ENCODE data around the gene TBC1D4. TPM values are rescaled to one million over a fixed set of nuclear protein-coding genes. Genes with fewer than 3 reads are reported as not detected.

Gene TBC1D4
- total RNA-seq, 1 experiment from 2014 or later: 5.5 TPM

DNA sequence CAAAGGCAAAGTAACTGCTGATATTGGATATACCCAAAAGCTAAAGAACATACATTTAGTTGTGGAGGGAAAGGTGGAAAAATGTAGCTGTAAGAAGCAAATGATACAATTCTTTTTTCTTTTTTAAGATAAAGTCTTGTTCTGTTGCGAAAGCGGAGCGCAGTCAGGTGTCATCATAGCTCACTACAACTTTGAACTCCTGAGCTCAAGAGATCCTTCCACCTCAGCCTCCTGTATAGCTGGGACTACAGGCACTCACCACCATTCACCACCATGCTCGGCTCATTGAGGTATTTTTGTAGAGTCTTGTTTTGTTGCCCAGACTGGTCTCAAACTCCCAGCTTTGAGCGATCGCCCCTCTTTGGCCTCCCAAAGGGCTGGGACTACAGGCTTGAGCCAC, 38.0 kb downstream of the TBC1D4 start:
- DNase-seq (ENCODE audit: low read depth, low spot score) (no peak), ATAC-seq (no peak)
- POLR2A ChIA-PET: no interaction called here
- no peak for TF ChIP-seq SIN3A (IDR thresholded peaks at IDR 0.05; ENCODE audit: borderline replicate concordance, insufficient read depth, low read depth, low read length)
- TF ChIP-seq, protein P1, sequence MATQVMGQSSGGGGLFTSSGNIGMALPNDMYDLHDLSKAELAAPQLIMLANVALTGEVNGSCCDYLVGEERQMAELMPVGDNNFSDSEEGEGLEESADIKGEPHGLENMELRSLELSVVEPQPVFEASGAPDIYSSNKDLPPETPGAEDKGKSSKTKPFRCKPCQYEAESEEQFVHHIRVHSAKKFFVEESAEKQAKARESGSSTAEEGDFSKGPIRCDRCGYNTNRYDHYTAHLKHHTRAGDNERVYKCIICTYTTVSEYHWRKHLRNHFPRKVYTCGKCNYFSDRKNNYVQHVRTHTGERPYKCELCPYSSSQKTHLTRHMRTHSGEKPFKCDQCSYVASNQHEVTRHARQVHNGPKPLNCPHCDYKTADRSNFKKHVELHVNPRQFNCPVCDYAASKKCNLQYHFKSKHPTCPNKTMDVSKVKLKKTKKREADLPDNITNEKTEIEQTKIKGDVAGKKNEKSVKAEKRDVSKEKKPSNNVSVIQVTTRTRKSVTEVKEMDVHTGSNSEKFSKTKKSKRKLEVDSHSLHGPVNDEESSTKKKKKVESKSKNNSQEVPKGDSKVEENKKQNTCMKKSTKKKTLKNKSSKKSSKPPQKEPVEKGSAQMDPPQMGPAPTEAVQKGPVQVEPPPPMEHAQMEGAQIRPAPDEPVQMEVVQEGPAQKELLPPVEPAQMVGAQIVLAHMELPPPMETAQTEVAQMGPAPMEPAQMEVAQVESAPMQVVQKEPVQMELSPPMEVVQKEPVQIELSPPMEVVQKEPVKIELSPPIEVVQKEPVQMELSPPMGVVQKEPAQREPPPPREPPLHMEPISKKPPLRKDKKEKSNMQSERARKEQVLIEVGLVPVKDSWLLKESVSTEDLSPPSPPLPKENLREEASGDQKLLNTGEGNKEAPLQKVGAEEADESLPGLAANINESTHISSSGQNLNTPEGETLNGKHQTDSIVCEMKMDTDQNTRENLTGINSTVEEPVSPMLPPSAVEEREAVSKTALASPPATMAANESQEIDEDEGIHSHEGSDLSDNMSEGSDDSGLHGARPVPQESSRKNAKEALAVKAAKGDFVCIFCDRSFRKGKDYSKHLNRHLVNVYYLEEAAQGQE (IDR thresholded peaks at IDR 0.05; ENCODE audit: insufficient read depth in 1 of 2, low read depth in 2 of 2, low read length in 1 of 2): no peak
- H3K4me1 ChIP-seq (ENCODE audit: control insufficient read depth, insufficient read depth, low read length): no peaks in the 10 kb centered on the region; the same call in 1 of the 2 replicates
- no peak overlapping the region for H3K4me3 ChIP-seq (ENCODE audit: low read depth in 2 of 2, low read length in 2 of 2)
- BruUV-seq (replicated peaks): no TSS peak
- H3K36me3 ChIP-seq (ENCODE audit: control insufficient read depth, insufficient read depth, low read length): no peaks in the 10 kb centered on the region
- intact Hi-C loops (cut with micrococcal nuclease; ENCODE audit: unreplicated experiment) (no loop called here), in situ Hi-C loops (cut with HindIII; ENCODE audit: low pct_unique_long_range_greater_than_20kb, low sequenced_read_pairs) (no loop called here)
- CTCF ChIA-PET: no interaction called here
- no peaks in the 10 kb centered on the region for H3K9me3 ChIP-seq (ENCODE audit: control insufficient read depth, insufficient read depth, low read depth, low read length)
- H3K27me3 ChIP-seq (ENCODE audit: control insufficient read depth, insufficient read depth, low read length): no peaks in the 10 kb centered on the region
- H3K27ac ChIP-seq (ENCODE audit: low read length): no peak overlapping the region

DNA sequence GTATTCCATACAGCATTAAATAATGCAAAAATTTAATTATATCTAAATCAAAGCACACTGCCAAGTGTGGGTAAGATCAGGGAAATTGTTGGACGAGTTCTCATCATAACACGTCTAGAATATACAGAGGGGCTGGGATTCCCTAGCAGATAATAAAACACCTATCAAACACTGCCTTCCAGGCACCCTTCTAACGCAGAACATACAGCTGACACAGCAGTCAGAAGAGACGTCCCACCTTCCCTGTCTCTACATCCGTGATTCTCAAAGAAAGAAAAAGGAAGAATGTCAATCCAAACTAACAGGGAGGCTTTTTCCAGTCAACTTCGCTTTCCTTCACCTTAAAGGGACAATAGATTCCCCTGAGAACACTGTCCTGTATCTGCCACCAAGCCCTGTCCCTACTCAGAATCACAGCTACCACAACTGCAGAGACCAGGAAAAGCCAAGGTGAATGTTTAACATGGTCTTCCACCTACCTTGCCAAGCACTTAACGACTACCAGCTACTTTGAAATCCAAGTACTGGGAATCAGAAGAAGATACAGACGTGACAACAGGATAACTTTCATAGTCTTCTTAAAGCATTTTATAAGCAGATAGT, 38.5 kb downstream of the TBC1D4 start:
- Histone ChIP-seq H3K27me3 (ENCODE audit: control insufficient read depth, insufficient read depth, low read length) (no peaks in the 10 kb centered on the region), H3K36me3 (ENCODE audit: control insufficient read depth, insufficient read depth, low read length) (no peaks in the 10 kb centered on the region), H3K4me3 (ENCODE audit: low read depth in 2 of 2, low read length in 2 of 2) (no peak overlapping the region), H3K4me1 (ENCODE audit: control insufficient read depth, insufficient read depth, low read length) (no peaks in the 10 kb centered on the region; the same call in 1 of the 2 replicates), H3K27ac (ENCODE audit: low read length) (no peak overlapping the region), H3K9me3 (ENCODE audit: control insufficient read depth, insufficient read depth, low read depth, low read length) (no peaks in the 10 kb centered on the region)
- POLR2A ChIA-PET: interaction anchor here (0.6 kb wide), 1 partner anchor 914 kb away, joined by 3 read pairs; no protein-coding TSS in a partner anchor
- intact Hi-C loops (cut with micrococcal nuclease; ENCODE audit: unreplicated experiment): no loop called here
- no peak for DNase-seq (ENCODE audit: low read depth, low spot score)
- no TSS peak for BruUV-seq (replicated peaks)
- in situ Hi-C loops (cut with HindIII; ENCODE audit: low pct_unique_long_range_greater_than_20kb, low sequenced_read_pairs): no loop called here
- ATAC-seq: no peak
- TF ChIP-seq POLR2AphosphoS5 (IDR thresholded peaks at IDR 0.05; ENCODE audit: low read depth, low read length) (no peak), SIN3A (IDR thresholded peaks at IDR 0.05; ENCODE audit: borderline replicate concordance, insufficient read depth, low read depth, low read length) (no peak), TCF7L2 (IDR thresholded peaks at IDR 0.05; ENCODE audit: low read depth, low read length) (no peak)
- TF ChIP-seq, protein P1 (IDR thresholded peaks at IDR 0.05; ENCODE audit: insufficient read depth in 1 of 2, low read depth in 2 of 2, low read length in 1 of 2): no peak
- TF ChIP-seq, protein P2, sequence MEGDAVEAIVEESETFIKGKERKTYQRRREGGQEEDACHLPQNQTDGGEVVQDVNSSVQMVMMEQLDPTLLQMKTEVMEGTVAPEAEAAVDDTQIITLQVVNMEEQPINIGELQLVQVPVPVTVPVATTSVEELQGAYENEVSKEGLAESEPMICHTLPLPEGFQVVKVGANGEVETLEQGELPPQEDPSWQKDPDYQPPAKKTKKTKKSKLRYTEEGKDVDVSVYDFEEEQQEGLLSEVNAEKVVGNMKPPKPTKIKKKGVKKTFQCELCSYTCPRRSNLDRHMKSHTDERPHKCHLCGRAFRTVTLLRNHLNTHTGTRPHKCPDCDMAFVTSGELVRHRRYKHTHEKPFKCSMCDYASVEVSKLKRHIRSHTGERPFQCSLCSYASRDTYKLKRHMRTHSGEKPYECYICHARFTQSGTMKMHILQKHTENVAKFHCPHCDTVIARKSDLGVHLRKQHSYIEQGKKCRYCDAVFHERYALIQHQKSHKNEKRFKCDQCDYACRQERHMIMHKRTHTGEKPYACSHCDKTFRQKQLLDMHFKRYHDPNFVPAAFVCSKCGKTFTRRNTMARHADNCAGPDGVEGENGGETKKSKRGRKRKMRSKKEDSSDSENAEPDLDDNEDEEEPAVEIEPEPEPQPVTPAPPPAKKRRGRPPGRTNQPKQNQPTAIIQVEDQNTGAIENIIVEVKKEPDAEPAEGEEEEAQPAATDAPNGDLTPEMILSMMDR (IDR thresholded peaks at IDR 0.05): no peak
- CTCF ChIA-PET: no interaction called here

All from Panc1 (cell line).